HCT116 (cell line): ENCODE data around the gene CCDC89. TPM values are rescaled to one million over a fixed set of nuclear protein-coding genes. Genes with fewer than 3 reads are reported as not detected.

ENCODE experiments used
- ATAC-seq: fragments of 200-7000 bp; cut with Tn5 transposase; 2 replicates; pipeline ENCODE4 v1.9.1; 2020; ENCODE audit warnings: mild to moderate bottlenecking, moderate library complexity
- BruUV-seq: library from RNA; stranded (reverse); fragments of 400-500 nt; replicated peaks from 2 replicates; lab custom pipeline; 2021; lab: Mats Ljungman, UMichigan
- CTCF ChIA-PET: fragments of 300-600 bp; sonication (Branson Sonifier 250); formaldehyde crosslinking; loops from one replicate; lab custom pipeline; 2021; ENCODE audit warnings: antibody characterized with exemption; lab: Charles Lee
- POLR2A ChIA-PET: fragments of 300-600, 350-600 bp; sonication (Branson Sonifier 250); formaldehyde crosslinking; loops from one replicate; lab custom pipeline; 2021; ENCODE audit warnings: antibody characterized with exemption; lab: Charles Lee
- RAD21 ChIA-PET, 2 experiments: fragments of 300-600 bp; sonication (Branson Sonifier 250); formaldehyde crosslinking; loops; one replicate each; lab custom pipeline; 2023; ENCODE audit warnings: low total read pairs in 2 of 2; ENCODE audit not compliant: uncharacterized antibody in 2 of 2, unreplicated experiment in 2 of 2, low non-redundant PET in 1 of 2; lab: Charles Lee
- DNase-seq: peaks from one replicate; pipeline ENCODE4 v3.0.0-alpha.2; 2010; ENCODE audit warnings: low read depth, low spot score
- H2AFZ ChIP-seq: fragments of 200-600 bp; shearing (Covaris generic), sonication (generic); 2 replicates; pipeline ENCODE4 v1.6.1; 2017; ENCODE audit warnings: low read depth, mixed run types, mixed read lengths, antibody characterized with exemption, low read length; ENCODE audit not compliant: poor library complexity, severe bottlenecking
- H3K27ac ChIP-seq: 2 replicates; pipeline ENCODE4 v1.5.1; 2012; ENCODE audit warnings: low read depth, low read length
- H3K27me3 ChIP-seq: fragments of 200-600 bp; sonication (generic); 2 replicates; pipeline ENCODE4 v1.6.1; 2016; ENCODE audit warnings: mixed run types, low read length, mixed read lengths; ENCODE audit not compliant: insufficient read depth
- H3K36me3 ChIP-seq, 2 experiments: fragments of 200-500 bp in 1 of 2; fragments of 200-600 bp in 1 of 2; sonication (Bioruptor generic) in 1 of 2; sonication (generic) in 1 of 2; 2 replicates each; pipeline versions ENCODE4 v1.5.1 to v1.6.1; 2014 to 2016; ENCODE audit warnings: low read length in 2 of 2, inconsistent platforms in 1 of 2, mixed read lengths in 1 of 2, mixed run types in 1 of 2; ENCODE audit not compliant: insufficient read depth in 2 of 2, control insufficient read depth in 1 of 2
- H3K4me1 ChIP-seq, 2 experiments: fragments of 200-600 bp in 1 of 2; sonication (generic) in 1 of 2; 2 replicates each; pipeline versions ENCODE4 v1.5.1 to v1.6.1; 2012 to 2017; ENCODE audit warnings: low read length in 2 of 2, inconsistent platforms in 1 of 2, mild to moderate bottlenecking in 1 of 2, mixed read lengths in 1 of 2, mixed run types in 1 of 2, moderate library complexity in 1 of 2; ENCODE audit not compliant: insufficient read depth in 2 of 2, control insufficient read depth in 1 of 2
- H3K4me2 ChIP-seq: fragments of 200-600 bp; sonication (generic); 2 replicates; pipeline ENCODE4 v1.6.1; 2017; ENCODE audit warnings: mixed run types, low read length, mixed read lengths
- H3K4me3 ChIP-seq, 2 experiments: fragments of 200-600 bp in 1 of 2; sonication (generic) in 1 of 2; replicated peaks in 1 of 2; 2 replicates each; pipeline ENCODE4 v1.5.1; 2011 to 2016; ENCODE audit warnings: low read length in 2 of 2, control low read depth in 1 of 2, low read depth in 1 of 2, mild to moderate bottlenecking in 1 of 2, mixed read lengths in 1 of 2, mixed run types in 1 of 2
- H3K79me2 ChIP-seq: fragments of 200-600 bp; sonication (generic); 2 replicates; pipeline ENCODE4 v1.6.1; 2017; ENCODE audit warnings: mild to moderate bottlenecking, mixed run types, low read length, moderate library complexity, mixed read lengths; ENCODE audit not compliant: insufficient read depth
- H3K9ac ChIP-seq: fragments of 200-600 bp; sonication (generic); 2 replicates; pipeline ENCODE4 v1.6.1; 2016; ENCODE audit warnings: low read length, mixed read lengths
- H3K9me2 ChIP-seq: fragments of 200-600 bp; sonication (generic), shearing (Covaris generic); 2 replicates; pipeline ENCODE4 v1.6.1; 2017; ENCODE audit warnings: mixed run types, mild to moderate bottlenecking, moderate library complexity; ENCODE audit not compliant: insufficient read depth
- H3K9me3 ChIP-seq, 2 experiments: fragments of 200-500 bp in 1 of 2; fragments of 200-600 bp in 1 of 2; sonication (Bioruptor generic) in 1 of 2; sonication (generic) in 1 of 2; 2 replicates each; pipeline ENCODE4 v1.6.1; 2014 to 2017; ENCODE audit warnings: low read length in 2 of 2, mixed read lengths in 2 of 2, inconsistent platforms in 1 of 2, low read depth in 1 of 2, mild to moderate bottlenecking in 1 of 2, mixed run types in 1 of 2, moderate library complexity in 1 of 2; ENCODE audit not compliant: control insufficient read depth in 1 of 2, insufficient read depth in 1 of 2
- H4K20me1 ChIP-seq: fragments of 200-600 bp; sonication (generic), shearing (Covaris generic); 2 replicates; pipeline ENCODE4 v1.6.1; 2017; ENCODE audit warnings: mixed run types, mild to moderate bottlenecking, moderate library complexity; ENCODE audit not compliant: insufficient read depth
- CBX3 ChIP-seq: IDR thresholded peaks from 2 replicates; pipeline ENCODE4 v1.6.1; 2012; ENCODE audit warnings: low read depth
- EGR1 ChIP-seq: IDR thresholded peaks from 2 replicates; pipeline ENCODE4 v1.6.1; 2012; ENCODE audit warnings: low read depth
- RAD21 ChIP-seq: IDR thresholded peaks from 2 replicates; pipeline ENCODE4 v1.6.1; 2012; ENCODE audit warnings: low read depth, mild to moderate bottlenecking
- SRF ChIP-seq: IDR thresholded peaks from 2 replicates; pipeline ENCODE4 v1.6.1; 2012; ENCODE audit warnings: low read depth
- TCF7L2 ChIP-seq: IDR thresholded peaks from 2 replicates; pipeline ENCODE4 v1.7.0; 2011; ENCODE audit warnings: borderline replicate concordance, inconsistent platforms; ENCODE audit not compliant: insufficient read depth, insufficient read length; ENCODE audit errors: extremely low read depth
- ZBTB33 ChIP-seq: IDR thresholded peaks from 2 replicates; pipeline ENCODE4 v1.6.1; 2011; ENCODE audit warnings: mild to moderate bottlenecking, low read length, moderate library complexity; ENCODE audit not compliant: insufficient replicate concordance; ENCODE audit errors: extremely low read depth
- ZNF274 ChIP-seq: fragments of 200-500 bp; sonication (Bioruptor generic); IDR thresholded peaks from 2 replicates; pipeline ENCODE4 v1.6.1; 2014; ENCODE audit warnings: mild to moderate bottlenecking, low read depth, low read length, inconsistent platforms
- intact Hi-C: fragments of 100-400 bp; cut with micrococcal nuclease; formaldehyde crosslinking; loops from 2 replicates; pipeline ENCODE4 v1.10.0; 2022
- total RNA-seq: library from RNA; stranded (reverse); gene quantifications from one replicate; pipeline ENCODE4 v1.2.1, GENCODE V29; 2021; ENCODE audit not compliant: unreplicated experiment

Gene CCDC89
- total RNA-seq, 1 experiment from 2014 or later, result 0.22 TPM

- H3K36me3 ChIP-seq, result no peaks in the 10 kb centered on the region
- intact Hi-C loops, result no loop called here
Measured at GRCh38 chr11:85704967-85705366, 19.0 kb upstream of the CCDC89 start.

GRCh38 chr11:85699957-85700741 lies 14.2 kb upstream of the CCDC89 start:
- intact Hi-C loops, result loop anchor here (10.0 kb wide), 1 partner anchor 125 kb away; no protein-coding TSS in a partner anchor
- ATAC-seq (no peak), DNase-seq (no peak)
- ChIA-PET CTCF (no interaction called here), RAD21 (no interaction called here), POLR2A (no interaction called here)
- Histone ChIP-seq H3K9me2 (no peaks in the 10 kb centered on the region), H3K9ac (no peak overlapping the region), H3K9me3 (no peaks in the 10 kb centered on the region), H2AFZ (no peak overlapping the region), H3K4me3 (no peak overlapping the region), H3K36me3 (no peaks in the 10 kb centered on the region), H3K4me1 (peaks cover 0 to 2% of the 10 kb centered on the region in 2 experiments; a peak in 1 of 4 replicates), H3K4me2 (no peak overlapping the region), H3K79me2 (no peaks in the 10 kb centered on the region), H4K20me1 (no peaks in the 10 kb centered on the region), H3K27me3 (no peaks in the 10 kb centered on the region), H3K27ac (no peak overlapping the region)
- no TSS peak for BruUV-seq
- TF ChIP-seq SRF, result no peak
- no peak for TF ChIP-seq ZBTB33
- no peak for TF ChIP-seq EGR1
- no peak for TF ChIP-seq CBX3
- no peak for TF ChIP-seq ZNF274
- TF ChIP-seq TCF7L2, result no peak

More at GRCh38 chr11:85704967-85705366, 19.0 kb upstream of the CCDC89 start:
- POLR2A ChIA-PET, result no interaction called here
- Histone ChIP-seq H3K9me2 (no peaks in the 10 kb centered on the region), H3K79me2 (no peaks in the 10 kb centered on the region), H3K4me2 (no peak overlapping the region), H3K9me3 (no peaks in the 10 kb centered on the region), H3K4me3 (no peak overlapping the region), H4K20me1 (no peaks in the 10 kb centered on the region), H2AFZ (no peak overlapping the region), H3K9ac (no peak overlapping the region), H3K27ac (no peak overlapping the region), H3K27me3 (no peaks in the 10 kb centered on the region), H3K4me1 (no peaks in the 10 kb centered on the region)
- CTCF ChIA-PET, result interaction anchor here (1.1 kb wide), 1 partner anchor 9 kb away, joined by 4 read pairs; no protein-coding TSS in a partner anchor
- BruUV-seq, result no TSS peak
- DNase-seq (no peak), ATAC-seq (no peak)
- no peak for TF ChIP-seq RAD21
- RAD21 ChIA-PET, result no interaction called here
